Astrocyte (in vitro differentiated cells and primary cell): ENCODE results near the gene CACNA1F. TPM values are rescaled to one million over a fixed set of nuclear protein-coding genes. Genes with fewer than 3 reads are reported as not detected.
A peak's percentile ranks its signal among the peaks of the same experiment; 100 is the strongest.

Experiments used
- DNase-seq: peaks from one replicate; pipeline ENCODE4 v3.0.0-alpha.2; 2010; ENCODE audit warnings: low read depth
- FAIRE-seq: peaks from 2 replicates; lab custom pipeline; 2011; peaks lifted over from hg19 to GRCh38; lab: Jason Lieb, UNC
- H2AFZ ChIP-seq: 2 replicates; pipeline ENCODE4 v1.6.0; 2012; ENCODE audit warnings: low read depth, low read length, inconsistent platforms
- H3K27ac ChIP-seq: 2 replicates; pipeline ENCODE4 v1.5.1; 2011; ENCODE audit warnings: low read depth, low read length, inconsistent platforms
- H3K27me3 ChIP-seq: 2 replicates; pipeline ENCODE4 v1.6.0; 2011; ENCODE audit warnings: low read length, inconsistent platforms; ENCODE audit not compliant: insufficient read depth
- H3K36me3 ChIP-seq: 2 replicates; pipeline ENCODE4 v1.5.1; 2011; ENCODE audit warnings: low read length, inconsistent platforms; ENCODE audit not compliant: insufficient read depth
- H3K4me1 ChIP-seq: 2 replicates; pipeline ENCODE4 v1.5.1; 2011; ENCODE audit warnings: low read length, inconsistent platforms; ENCODE audit not compliant: insufficient read depth
- H3K4me2 ChIP-seq: 2 replicates; pipeline ENCODE4 v1.6.0; 2012; ENCODE audit warnings: low read length, inconsistent platforms
- H3K4me3 ChIP-seq: 2 replicates; pipeline ENCODE4 v1.5.1; 2011; ENCODE audit warnings: low read depth, mild to moderate bottlenecking, low read length, inconsistent platforms; ENCODE audit not compliant: insufficient read depth
- H3K79me2 ChIP-seq: 2 replicates; pipeline ENCODE4 v1.6.0; 2012; ENCODE audit warnings: mild to moderate bottlenecking, low read length, inconsistent platforms; ENCODE audit not compliant: insufficient read depth
- H3K9ac ChIP-seq: 2 replicates; pipeline ENCODE4 v1.6.0; 2012; ENCODE audit warnings: mild to moderate bottlenecking, low read length, inconsistent platforms
- H3K9me3 ChIP-seq: 2 replicates; pipeline ENCODE4 v1.5.1; 2012; ENCODE audit warnings: low read depth, mild to moderate bottlenecking, low read length, inconsistent platforms; ENCODE audit not compliant: insufficient read depth
- H4K20me1 ChIP-seq: 2 replicates; pipeline ENCODE4 v1.6.0; 2012; ENCODE audit warnings: low read length, inconsistent platforms; ENCODE audit not compliant: insufficient read depth
- H3K27ac Mint-ChIP-seq: one replicate; pipeline ENCODE4 v1.8.0; 2021; ENCODE audit warnings: mild to moderate bottlenecking, mixed read lengths; ENCODE audit not compliant: unreplicated experiment
- H3K27me3 Mint-ChIP-seq: one replicate; pipeline ENCODE4 v1.8.0; 2021; ENCODE audit warnings: low read depth, mixed read lengths; ENCODE audit not compliant: unreplicated experiment
- H3K36me3 Mint-ChIP-seq: one replicate; pipeline ENCODE4 v1.8.0; 2021; ENCODE audit warnings: low read depth, mixed read lengths; ENCODE audit not compliant: unreplicated experiment
- H3K4me1 Mint-ChIP-seq: one replicate; pipeline ENCODE4 v1.8.0; 2021; ENCODE audit warnings: low read depth, mixed read lengths; ENCODE audit not compliant: unreplicated experiment
- H3K4me3 Mint-ChIP-seq: one replicate; pipeline ENCODE4 v1.8.0; 2021; ENCODE audit warnings: mild to moderate bottlenecking, moderate library complexity, mixed read lengths; ENCODE audit not compliant: unreplicated experiment
- H3K9me3 Mint-ChIP-seq: one replicate; pipeline ENCODE4 v1.8.0; 2021; ENCODE audit warnings: mild to moderate bottlenecking, mixed read lengths; ENCODE audit not compliant: unreplicated experiment
- CTCF ChIP-seq: IDR thresholded peaks from 2 replicates; pipeline ENCODE4 v1.5.1; 2011; ENCODE audit warnings: low read depth, mild to moderate bottlenecking, inconsistent platforms, low read length, moderate library complexity; ENCODE audit not compliant: insufficient read depth
- EZH2 ChIP-seq: IDR thresholded peaks from 2 replicates; pipeline ENCODE4 v1.6.1; 2012; ENCODE audit warnings: mild to moderate bottlenecking, low read length, inconsistent platforms; ENCODE audit not compliant: insufficient read depth
- total RNA-seq: library from RNA; stranded (reverse); gene quantifications from 2 replicates; pipeline ENCODE4 v1.2.1, GENCODE V29; 2021

Gene CACNA1F
- total RNA-seq, 1 donor from 2014 or later: not detected

DNA sequence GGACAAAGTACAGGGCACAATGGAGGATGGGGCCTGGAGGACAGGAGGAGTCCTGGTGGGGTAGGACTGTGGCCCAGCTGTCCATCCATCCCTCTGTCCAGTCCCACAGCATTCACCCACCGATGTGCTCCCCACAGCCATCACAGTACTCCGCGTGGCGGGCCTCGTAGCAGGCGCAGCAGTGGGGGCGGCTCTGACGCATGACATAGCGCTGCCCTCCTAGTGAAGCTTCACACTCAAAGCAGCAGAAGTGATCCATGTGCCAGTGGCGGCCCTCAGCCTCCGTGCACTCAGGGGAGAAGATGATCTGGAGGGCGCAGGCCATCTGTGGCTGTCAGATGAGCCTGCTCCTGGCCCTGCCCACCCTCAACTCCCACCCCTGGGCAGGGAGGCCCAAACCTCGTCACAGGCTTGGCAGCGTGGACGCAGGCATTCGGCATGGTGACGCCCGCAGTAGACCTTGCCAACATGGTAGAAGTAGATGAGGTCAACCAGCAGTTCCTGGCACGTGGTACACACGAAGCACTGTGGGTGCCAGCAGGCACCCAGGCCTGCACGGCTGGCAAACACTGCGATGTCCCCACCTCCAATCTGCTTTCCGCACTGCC lies 55.2 kb downstream of the CACNA1F start:
- H3K27ac Mint-ChIP-seq: no peak overlapping the region
- peaks cover 4% of the 10 kb centered on the region for H3K4me1 ChIP-seq

DNA sequence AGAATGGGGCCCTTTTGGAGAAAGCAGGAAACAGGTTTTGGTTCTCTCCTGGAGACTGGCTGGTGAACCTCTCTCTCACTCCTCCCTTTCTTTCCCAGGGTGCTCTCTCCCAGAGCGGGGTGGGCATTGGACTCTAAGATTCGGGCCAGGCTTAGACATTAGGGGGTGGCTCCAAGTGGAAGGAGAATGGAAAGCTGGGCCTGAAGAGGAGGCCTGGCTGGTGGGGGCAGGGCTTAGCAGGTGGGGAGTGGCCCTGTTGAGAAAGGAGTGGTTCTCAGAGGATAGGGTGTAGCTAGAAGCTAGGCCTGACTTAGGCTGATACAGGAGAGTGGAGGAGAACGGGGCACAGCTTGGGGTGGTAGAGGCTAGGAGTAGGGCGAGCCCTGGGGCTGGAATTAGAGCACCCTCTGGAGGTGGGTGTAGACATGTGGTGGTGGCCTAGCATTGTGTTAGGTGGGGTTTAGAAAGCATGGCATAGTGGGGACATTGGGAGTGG lies 55.8 kb downstream of the CACNA1F start:
- H3K4me2 ChIP-seq: no peak overlapping the region
- H3K36me3 Mint-ChIP-seq: peaks cover 7% of the 10 kb centered on the region
- DNase-seq (no peak), FAIRE-seq (no peak)
- peak overlapping the region; percentile 53 for H3K27ac Mint-ChIP-seq
- H3K27me3 Mint-ChIP-seq: no peaks in the 10 kb centered on the region
- peaks cover 9% of the 10 kb centered on the region for H4K20me1 ChIP-seq
- H3K4me1 Mint-ChIP-seq: no peaks in the 10 kb centered on the region
- TF ChIP-seq CTCF (no peak), EZH2 (no peak)
- no peak overlapping the region for H3K4me3 Mint-ChIP-seq
- H2AFZ ChIP-seq: no peak overlapping the region
- H3K27me3 ChIP-seq: no peaks in the 10 kb centered on the region
- H3K4me1 ChIP-seq: peaks cover 6% of the 10 kb centered on the region
- H3K9me3 Mint-ChIP-seq: no peaks in the 10 kb centered on the region
- H3K27ac ChIP-seq: no peak overlapping the region
- no peaks in the 10 kb centered on the region for H3K36me3 ChIP-seq
- no peak overlapping the region for H3K4me3 ChIP-seq
- H3K9me3 ChIP-seq: no peaks in the 10 kb centered on the region
- H3K9ac ChIP-seq: no peak overlapping the region
- H3K79me2 ChIP-seq: peaks cover 16% of the 10 kb centered on the region

More for the DNA sequence above, 55.2 kb downstream of the CACNA1F start:
- Mint-ChIP-seq H3K27me3 (no peaks in the 10 kb centered on the region), H3K4me3 (no peak overlapping the region), H3K36me3 (peaks cover 7% of the 10 kb centered on the region), H3K9me3 (no peaks in the 10 kb centered on the region), H3K4me1 (no peaks in the 10 kb centered on the region)
- Histone ChIP-seq H2AFZ (no peak overlapping the region), H3K36me3 (no peaks in the 10 kb centered on the region), H4K20me1 (peaks cover 5% of the 10 kb centered on the region), H3K9ac (no peak overlapping the region), H3K79me2 (peaks cover 11% of the 10 kb centered on the region), H3K4me3 (no peak overlapping the region), H3K27ac (no peak overlapping the region), H3K9me3 (no peaks in the 10 kb centered on the region), H3K4me2 (no peak overlapping the region), H3K27me3 (no peaks in the 10 kb centered on the region)
- TF ChIP-seq CTCF (no peak), EZH2 (no peak)
- DNase-seq: no peak
- FAIRE-seq: no peak
